Measurements from ENCODE around the gene CORO2B. TPM values are rescaled to one million over a fixed set of nuclear protein-coding genes. Genes with fewer than 3 reads are reported as not detected.
A peak's percentile ranks its signal among the peaks of the same experiment; 100 is the strongest.

Gene CORO2B
- total RNA-seq, 2 experiments from 2014 or later: 0.09 to 0.11 TPM

GRCh38 chr15:68626739-68627138 is 47.9 kb downstream of the CORO2B start:
- ATAC-seq (peak; percentile 68), DNase-seq (peak; percentile 12)
- Mint-ChIP-seq H3K27me3 (peaks cover 4% of the 10 kb centered on the region), H3K36me3 (ENCODE audit: low read depth) (no peaks in the 10 kb centered on the region), H3K9me3 (ENCODE audit: low read depth) (no peaks in the 10 kb centered on the region), H3K27ac (no peak overlapping the region), H3K4me1 (no peaks in the 10 kb centered on the region), H3K4me3 (no peak overlapping the region)
- CTCF ChIA-PET: interaction anchor here (0.6 kb wide), 1 partner anchor 124 kb away, joined by 3 read pairs; no protein-coding TSS in a partner anchor
- POLR2A ChIA-PET: no interaction called here
- intact Hi-C loops (cut with DNase I, micrococcal nuclease): no loop called here

- H3K9me3 Mint-ChIP-seq (ENCODE audit: low read depth): no peaks in the 10 kb centered on the region
- H3K27me3 Mint-ChIP-seq: peaks cover 4% of the 10 kb centered on the region
- no peak overlapping the region for H3K27ac Mint-ChIP-seq
- H3K36me3 Mint-ChIP-seq (ENCODE audit: low read depth): no peaks in the 10 kb centered on the region
- DNase-seq: no peak
- H3K4me3 Mint-ChIP-seq: no peak overlapping the region
- no peaks in the 10 kb centered on the region for H3K4me1 Mint-ChIP-seq
- no peak for ATAC-seq
- intact Hi-C loops (cut with DNase I, micrococcal nuclease): no loop called here
- ChIA-PET CTCF (interaction anchor here (0.6 kb wide), 2 partner anchors 124 to 192 kb away, joined by 3 read pairs; no protein-coding TSS in a partner anchor), POLR2A (no interaction called here)
Measured at GRCh38 chr15:68627476-68627875, 48.7 kb downstream of the CORO2B start.

GRCh38 chr15:68627995-68628394 is 49.2 kb downstream of the CORO2B start:
- intact Hi-C loops (cut with DNase I, micrococcal nuclease): no loop called here
- Mint-ChIP-seq H3K36me3 (ENCODE audit: low read depth) (no peaks in the 10 kb centered on the region), H3K4me1 (no peaks in the 10 kb centered on the region), H3K27ac (no peak overlapping the region), H3K9me3 (ENCODE audit: low read depth) (no peaks in the 10 kb centered on the region), H3K4me3 (no peak overlapping the region), H3K27me3 (peaks cover 4% of the 10 kb centered on the region)
- DNase-seq (no peak), ATAC-seq (no peak)
- POLR2A ChIA-PET: no interaction called here
- CTCF ChIA-PET: interaction anchor here (0.6 to 0.7 kb wide), 2 partner anchors 192 to 270 kb away, joined by 3 to 4 read pairs; no protein-coding TSS in a partner anchor

- CTCF ChIA-PET: no interaction called here
- no peak overlapping the region for H3K4me3 Mint-ChIP-seq
- intact Hi-C loops (cut with DNase I, micrococcal nuclease): no loop called here
- ATAC-seq: no peak
- DNase-seq: no peak
- no peaks in the 10 kb centered on the region for H3K4me1 Mint-ChIP-seq
- POLR2A ChIA-PET: no interaction called here
- no peak overlapping the region for H3K27ac Mint-ChIP-seq
- H3K36me3 Mint-ChIP-seq (ENCODE audit: low read depth): no peaks in the 10 kb centered on the region
- H3K27me3 Mint-ChIP-seq: peaks cover 4% of the 10 kb centered on the region
- no peaks in the 10 kb centered on the region for H3K9me3 Mint-ChIP-seq (ENCODE audit: low read depth)
Measured at GRCh38 chr15:68629519-68630210, 50.9 kb downstream of the CORO2B start.

GRCh38 chr15:68630211-68630555 is 51.4 kb downstream of the CORO2B start:
- H3K4me3 Mint-ChIP-seq: no peak overlapping the region
- no peaks in the 10 kb centered on the region for H3K9me3 Mint-ChIP-seq (ENCODE audit: low read depth)
- intact Hi-C loops (cut with DNase I, micrococcal nuclease): no loop called here
- CTCF ChIA-PET: no interaction called here
- H3K27ac Mint-ChIP-seq: no peak overlapping the region
- DNase-seq (no peak), ATAC-seq (no peak)
- H3K36me3 Mint-ChIP-seq (ENCODE audit: low read depth): no peaks in the 10 kb centered on the region
- H3K4me1 Mint-ChIP-seq: no peaks in the 10 kb centered on the region
- H3K27me3 Mint-ChIP-seq: peaks cover 4% of the 10 kb centered on the region
- POLR2A ChIA-PET: no interaction called here

GRCh38 chr15:68630836-68631235 is 52.0 kb downstream of the CORO2B start:
- ATAC-seq: no peak
- Mint-ChIP-seq H3K4me3 (no peak overlapping the region), H3K27me3 (peaks cover 3% of the 10 kb centered on the region), H3K4me1 (no peaks in the 10 kb centered on the region), H3K27ac (no peak overlapping the region), H3K9me3 (ENCODE audit: low read depth) (no peaks in the 10 kb centered on the region), H3K36me3 (ENCODE audit: low read depth) (no peaks in the 10 kb centered on the region)
- intact Hi-C loops (cut with DNase I, micrococcal nuclease): no loop called here
- CTCF ChIA-PET: interaction anchor here (1.2 to 1.5 kb wide), 2 partner anchors 43 to 82 kb away, joined by 6 read pairs; no protein-coding TSS in a partner anchor
- no peak for DNase-seq
- POLR2A ChIA-PET: no interaction called here

- ChIA-PET CTCF (interaction anchor here (0.6 to 1.5 kb wide), 4 partner anchors 42 to 397 kb away, joined by 3 to 6 read pairs (median 4); no protein-coding TSS in a partner anchor), POLR2A (no interaction called here)
- ATAC-seq: no peak
- Mint-ChIP-seq H3K36me3 (ENCODE audit: low read depth) (no peaks in the 10 kb centered on the region), H3K4me1 (no peaks in the 10 kb centered on the region), H3K9me3 (ENCODE audit: low read depth) (no peaks in the 10 kb centered on the region), H3K4me3 (no peak overlapping the region), H3K27me3 (peaks cover 2% of the 10 kb centered on the region), H3K27ac (no peak overlapping the region)
- intact Hi-C loops (cut with DNase I, micrococcal nuclease): no loop called here
- no peak for DNase-seq
Measured at GRCh38 chr15:68631601-68632051, 52.8 kb downstream of the CORO2B start.

GRCh38 chr15:68632101-68632500 is 53.3 kb downstream of the CORO2B start:
- no peak for ATAC-seq
- Mint-ChIP-seq H3K27ac (no peak overlapping the region), H3K27me3 (peaks cover 1% of the 10 kb centered on the region), H3K4me3 (no peak overlapping the region), H3K9me3 (ENCODE audit: low read depth) (no peaks in the 10 kb centered on the region), H3K36me3 (ENCODE audit: low read depth) (no peaks in the 10 kb centered on the region), H3K4me1 (no peaks in the 10 kb centered on the region)
- DNase-seq: no peak
- intact Hi-C loops (cut with DNase I, micrococcal nuclease): no loop called here
- POLR2A ChIA-PET: no interaction called here
- CTCF ChIA-PET: interaction anchor here (0.6 to 1.5 kb wide), 3 partner anchors 42 to 325 kb away, joined by 3 to 6 read pairs (median 6); no protein-coding TSS in a partner anchor

GRCh38 chr15:68633231-68634121 is 54.7 kb downstream of the CORO2B start:
- intact Hi-C loops (cut with DNase I, micrococcal nuclease): no loop called here
- H3K27ac Mint-ChIP-seq: no peak overlapping the region

GRCh38 chr15:68634122-68634482 is 55.3 kb downstream of the CORO2B start:
- ATAC-seq: no peak
- H3K4me1 Mint-ChIP-seq: no peaks in the 10 kb centered on the region
- intact Hi-C loops (cut with DNase I, micrococcal nuclease): no loop called here
- no peaks in the 10 kb centered on the region for H3K27me3 Mint-ChIP-seq
- CTCF ChIA-PET: interaction anchor here (1.4 kb wide), 1 partner anchor 11 kb away, joined by 5 read pairs; no protein-coding TSS in a partner anchor
- H3K4me3 Mint-ChIP-seq: no peak overlapping the region
- POLR2A ChIA-PET: no interaction called here
- H3K9me3 Mint-ChIP-seq (ENCODE audit: low read depth): no peaks in the 10 kb centered on the region
- no peaks in the 10 kb centered on the region for H3K36me3 Mint-ChIP-seq (ENCODE audit: low read depth)
- H3K27ac Mint-ChIP-seq: no peak overlapping the region
- DNase-seq: no peak

More at GRCh38 chr15:68633231-68634121, 54.7 kb downstream of the CORO2B start:
- Mint-ChIP-seq H3K4me1 (no peaks in the 10 kb centered on the region), H3K36me3 (ENCODE audit: low read depth) (no peaks in the 10 kb centered on the region), H3K4me3 (no peak overlapping the region), H3K9me3 (ENCODE audit: low read depth) (no peaks in the 10 kb centered on the region), H3K27me3 (no peaks in the 10 kb centered on the region)
- no peak for ATAC-seq
- DNase-seq: no peak
- POLR2A ChIA-PET: no interaction called here
- CTCF ChIA-PET: interaction anchor here (1.1 to 1.4 kb wide), 2 partner anchors 10 to 79 kb away, joined by 3 to 5 read pairs; no protein-coding TSS in a partner anchor

GRCh38 chr15:68634531-68634930 is 55.7 kb downstream of the CORO2B start:
- no peak overlapping the region for H3K27ac Mint-ChIP-seq
- ATAC-seq (no peak), DNase-seq (no peak)
- intact Hi-C loops (cut with DNase I, micrococcal nuclease): no loop called here
- H3K27me3 Mint-ChIP-seq: no peaks in the 10 kb centered on the region
- H3K4me1 Mint-ChIP-seq: no peaks in the 10 kb centered on the region
- H3K36me3 Mint-ChIP-seq (ENCODE audit: low read depth): no peaks in the 10 kb centered on the region
- H3K9me3 Mint-ChIP-seq (ENCODE audit: low read depth): no peaks in the 10 kb centered on the region
- POLR2A ChIA-PET: no interaction called here
- CTCF ChIA-PET: interaction anchor here (1.4 kb wide), 1 partner anchor 11 kb away, joined by 5 read pairs; no protein-coding TSS in a partner anchor
- H3K4me3 Mint-ChIP-seq: no peak overlapping the region

All from activated CD4-positive, alpha-beta T cell treated with anti-CD3 and anti-CD28 coated beads for 36 hours (primary cell).